AG09319 (cell line): ENCODE data around the gene PIGL.
"Not testable (repeated sequence)": the region's sequence is repeated elsewhere in the genome, so short reads cannot be mapped to it uniquely, and the experiment has no call there.

Source experiments
- DNase-seq: peaks from one replicate; pipeline ENCODE4 v3.0.0-alpha.2; 2010; ENCODE audit warnings: low read depth; ENCODE audit errors: extremely low read depth
- CTCF ChIP-seq: IDR thresholded peaks from 2 replicates; pipeline ENCODE4 v1.5.1; 2011; ENCODE audit warnings: low read depth, mild to moderate bottlenecking, inconsistent platforms, low read length, moderate library complexity

The PIGL gene

GRCh38 chr17:16301963-16302855, 85.2 kb downstream of the PIGL start:
- no peak for DNase-seq
- no peak for TF ChIP-seq CTCF

GRCh38 chr17:16302856-16303255, 85.8 kb downstream of the PIGL start:
- no peak for TF ChIP-seq CTCF
- no peak for DNase-seq

- DNase-seq, result no peak
These were observed 87.8 kb downstream of the PIGL start for GRCh38 chr17:16304830-16305229.

GRCh38 chr17:16306211-16306610, 89.2 kb downstream of the PIGL start:
- no peak for TF ChIP-seq CTCF
- DNase-seq, result no peak

More at GRCh38 chr17:16304830-16305229, 87.8 kb downstream of the PIGL start:
- peak; percentile 39 for TF ChIP-seq CTCF

- not testable (repeated sequence) for DNase-seq
These were observed 95.1 kb downstream of the PIGL start for GRCh38 chr17:16312061-16312460.

- DNase-seq, result no peak
- no peak for TF ChIP-seq CTCF
These were observed 96.4 kb downstream of the PIGL start for GRCh38 chr17:16313139-16314090.

- TF ChIP-seq CTCF, result no peak
These were observed 97.2 kb downstream of the PIGL start for GRCh38 chr17:16314189-16314588.

More at GRCh38 chr17:16314189-16314588, 97.2 kb downstream of the PIGL start:
- no peak for DNase-seq
